K562 (cell line): ENCODE data around the gene OLIG2. TPM values are rescaled to one million over a fixed set of nuclear protein-coding genes. Genes with fewer than 3 reads are reported as not detected.

ENCODE experiments used
- ATAC-seq: fragments of 200-7000 bp; cut with Tn5 transposase; 3 replicates; pipeline ENCODE4 v1.9.1; 2020; ENCODE audit warnings: moderate library complexity
- BruUV-seq: library from RNA; stranded (reverse); fragments of 400-500 nt; replicated peaks from 2 replicates; lab custom pipeline; 2021; lab: Mats Ljungman, UMichigan
- CTCF ChIA-PET: fragments of 300-600 bp; formaldehyde crosslinking; extraction: SDS; loops from one replicate; lab custom pipeline; 2021; ENCODE audit warnings: low intra/inter-chr PET ratio; lab: Yijun Ruan, JAX
- POLR2A ChIA-PET: fragments of 300-600, 350-650 bp; sonication (Branson Sonifier 250); formaldehyde crosslinking; extraction: SDS; loops from one replicate; lab custom pipeline; 2021; ENCODE audit warnings: antibody characterized with exemption, inconsistent platforms; lab: Yijun Ruan, JAX
- DNase-seq, 4 experiments: peaks; one replicate each; pipeline versions ENCODE4 v3.0.0 to v3.0.0-alpha.2; 2011 to 2018; ENCODE audit warnings: low spot score in 3 of 4, mixed read lengths in 3 of 4; ENCODE audit errors: extremely low read depth in 1 of 4
- FAIRE-seq: peaks from 2 replicates; lab custom pipeline; 2011; peaks lifted over from hg19 to GRCh38; lab: Jason Lieb, UNC
- H2AFZ ChIP-seq: 2 replicates; pipeline ENCODE4 v1.6.0; 2011; ENCODE audit warnings: low read depth, low read length, control low read depth, inconsistent platforms
- H3K27ac ChIP-seq: fragments of 200-600 bp; 3 replicates; pipeline ENCODE4 v1.8.0; 2011; ENCODE audit warnings: low read depth, mild to moderate bottlenecking, control low read depth, inconsistent platforms, low read length, moderate library complexity, mixed read lengths; ENCODE audit errors: extremely low read depth
- H3K27me3 ChIP-seq, 2 experiments: fragments of 300-600 bp in 1 of 2; 2 replicates in 1 of 2; 3 replicates in 1 of 2; pipeline versions ENCODE4 v1.6.0 to v1.8.0; 2011; ENCODE audit warnings: inconsistent platforms in 2 of 2, low read length in 2 of 2, mild to moderate bottlenecking in 1 of 2, mixed read lengths in 1 of 2, moderate library complexity in 1 of 2; ENCODE audit not compliant: control insufficient read depth in 2 of 2, insufficient read depth in 2 of 2
- H3K36me3 ChIP-seq: fragments of 300-600 bp; 3 replicates; pipeline ENCODE4 v1.8.0; 2011; ENCODE audit warnings: mild to moderate bottlenecking, low read length, inconsistent platforms; ENCODE audit not compliant: control insufficient read depth, insufficient read depth
- H3K4me1 ChIP-seq, 2 experiments: fragments of 200-600 bp in 1 of 2; replicated peaks in 1 of 2; 2 replicates in 1 of 2; 3 replicates in 1 of 2; pipeline versions ENCODE4 v1.5.1 to v1.8.0; 2011; ENCODE audit warnings: inconsistent platforms in 2 of 2, low read length in 2 of 2, mild to moderate bottlenecking in 1 of 2, mixed read lengths in 1 of 2, moderate library complexity in 1 of 2; ENCODE audit not compliant: control insufficient read depth in 2 of 2, insufficient read depth in 2 of 2
- H3K4me2 ChIP-seq: 2 replicates; pipeline ENCODE4 v1.6.1; 2011; ENCODE audit warnings: low read length, control low read depth, inconsistent platforms, mixed read lengths; ENCODE audit not compliant: insufficient read depth
- H3K4me3 ChIP-seq: fragments of 200-600 bp; sonication (generic), shearing (Covaris generic); 2 replicates; pipeline ENCODE4 v1.5.1; 2016; ENCODE audit warnings: control low read depth, inconsistent platforms
- H3K79me2 ChIP-seq: fragments of 200-600 bp; 3 replicates; pipeline ENCODE4 v1.8.0; 2011; ENCODE audit warnings: low read length, inconsistent platforms; ENCODE audit not compliant: control insufficient read depth, insufficient read depth
- H3K9ac ChIP-seq, 2 experiments: 2 replicates each; pipeline versions ENCODE4 v1.6.0 to v1.6.1; 2011; ENCODE audit warnings: low read depth in 2 of 2, low read length in 2 of 2, control low read depth in 1 of 2, inconsistent platforms in 1 of 2, mild to moderate bottlenecking in 1 of 2, mixed read lengths in 1 of 2; ENCODE audit not compliant: insufficient read depth in 1 of 2
- H3K9me1 ChIP-seq: one replicate; pipeline ENCODE4 v1.6.0; 2011; ENCODE audit warnings: inconsistent platforms, mild to moderate bottlenecking, low read length, moderate library complexity; ENCODE audit not compliant: control insufficient read depth, insufficient read depth
- H3K9me3 ChIP-seq: replicated peaks from 2 replicates; pipeline ENCODE4 v1.5.1; 2011; ENCODE audit warnings: low read depth, low read length, inconsistent platforms; ENCODE audit not compliant: control insufficient read depth, insufficient read depth
- H4K20me1 ChIP-seq: replicated peaks from 2 replicates; pipeline ENCODE4 v1.6.1; 2011; ENCODE audit warnings: low read length, inconsistent platforms, mixed read lengths; ENCODE audit not compliant: control insufficient read depth, insufficient read depth
- CAMTA2 ChIP-seq: fragments of 250-450 bp; sonication (Bioruptor Pico); conservative IDR thresholded peaks from 2 replicates; pipeline ENCODE4 v1.5.1; 2022
- CEBPG ChIP-seq, 3 experiments: fragments of 200-800 bp in 1 of 3; sonication (Bioruptor generic) in 1 of 3; sonication (generic) in 1 of 3; formaldehyde crosslinking in 1 of 3; IDR thresholded peaks in 2 of 3; conservative IDR thresholded peaks in 1 of 3; 2 replicates each; pipeline versions ENCODE4 v1.6.1 to v1.8.0; 2016 to 2022; ENCODE audit warnings: missing compliant biosample characterization in 2 of 3, missing genetic modification characterization in 2 of 3, mild to moderate bottlenecking in 1 of 3, missing genetic modification reagents in 1 of 3
- MEF2A ChIP-seq: IDR thresholded peaks from 2 replicates; pipeline ENCODE4 v1.6.1; 2011; ENCODE audit warnings: low read depth, mild to moderate bottlenecking, low read length, moderate library complexity; ENCODE audit not compliant: control insufficient read depth
- NBN ChIP-seq: fragments of 450-650 bp; IDR thresholded peaks from 2 replicates; pipeline ENCODE4 v1.6.1; 2016; ENCODE audit warnings: low read depth, mild to moderate bottlenecking
- RAD21 ChIP-seq, 2 experiments: fragments of 250-450 bp in 1 of 2; fragments of 450-650 bp in 1 of 2; sonication (Bioruptor Pico) in 1 of 2; formaldehyde crosslinking in 1 of 2; IDR thresholded peaks in 1 of 2; conservative IDR thresholded peaks in 1 of 2; 2 replicates each; pipeline versions ENCODE4 v1.4.0 to v1.8.0; 2020 to 2022; ENCODE audit warnings: mild to moderate bottlenecking in 2 of 2, moderate library complexity in 1 of 2
- RBM22 ChIP-seq: fragments of 200-400 bp; formaldehyde crosslinking; IDR thresholded peaks from 2 replicates; pipeline ENCODE4 v1.6.1; 2018; ENCODE audit warnings: low read length, low read depth; ENCODE audit not compliant: poor library complexity, severe bottlenecking
- SMARCB1 ChIP-seq: IDR thresholded peaks from 2 replicates; pipeline ENCODE4 v1.6.1; 2011; ENCODE audit warnings: improper control_type of control experiment, low read depth; ENCODE audit not compliant: insufficient read length
- SRSF1 ChIP-seq: fragments of 200-400 bp; formaldehyde crosslinking; IDR thresholded peaks from 2 replicates; pipeline ENCODE4 v1.6.1; 2017; ENCODE audit warnings: mild to moderate bottlenecking, low read depth, low read length, moderate library complexity
- TEAD1 ChIP-seq, 2 experiments: fragments of 450-650 bp in 1 of 2; sonication (generic) in 1 of 2; formaldehyde crosslinking; IDR thresholded peaks; 2 replicates each; pipeline versions ENCODE4 v1.4.0 to v1.8.0; 2020 to 2022; ENCODE audit warnings: mild to moderate bottlenecking in 2 of 2, missing genetic modification reagents in 1 of 2
- ZC3H11A ChIP-seq: IDR thresholded peaks from 2 replicates; pipeline ENCODE4 v1.6.1; 2012; ENCODE audit warnings: low read depth, low read length, improper control_type of control experiment
- ZNF551 ChIP-seq: fragments of 250-450 bp; sonication (Bioruptor Pico); IDR thresholded peaks from 2 replicates; pipeline ENCODE4 v1.5.0; 2021; ENCODE audit warnings: mild to moderate bottlenecking, moderate library complexity
- ZNF695 ChIP-seq: fragments of 450-650 bp; formaldehyde crosslinking; IDR thresholded peaks from 2 replicates; pipeline ENCODE4 v1.4.0; 2020; ENCODE audit warnings: mild to moderate bottlenecking, moderate library complexity
- ZNF707 ChIP-seq: fragments of 250-450 bp; sonication (Bioruptor Pico); conservative IDR thresholded peaks from 2 replicates; pipeline ENCODE4 v1.8.0; 2022; ENCODE audit warnings: inconsistent platforms, mild to moderate bottlenecking, moderate library complexity
- ZNF764 ChIP-seq: fragments of 250-450 bp; sonication (Bioruptor Pico); IDR thresholded peaks from 2 replicates; pipeline ENCODE4 v1.4.0; 2020; ENCODE audit warnings: low read depth, mild to moderate bottlenecking, moderate library complexity
- ZSCAN32 ChIP-seq: fragments of 450-650 bp; formaldehyde crosslinking; IDR thresholded peaks from 2 replicates; pipeline ENCODE4 v1.4.0; 2020; ENCODE audit warnings: mild to moderate bottlenecking, moderate library complexity
- WGBS: fragments of 100-300 bp; shearing (Covaris generic); methylation state at CpG from one replicate; pipeline ENCODE4 v1.1.6; 2016; ENCODE audit warnings: low coverage, mixed read lengths; ENCODE audit not compliant: insufficient coverage; ENCODE audit errors: missing lambda C conversion rate; 5-methylcytosine and 5-hydroxymethylcytosine counted together
- in situ Hi-C: fragments of 300-500 bp; cut with MboI; formaldehyde crosslinking; loops from 4 replicates; pipeline ENCODE4 v1.15.0; 2018; ENCODE audit warnings: inconsistent platforms, mixed read lengths
- intact Hi-C: fragments of 100-400 bp; cut with micrococcal nuclease; formaldehyde crosslinking; loops from 2 replicates; pipeline ENCODE4 v1.14.2; 2022
- polyA plus RNA-seq, 8 experiments: library from polyadenylated mRNA; depleted of rRNA in 4 of 8; stranded (reverse) in 5 of 8; unstranded in 3 of 8; fragments of >200 nt; fragmentation: Nextera tagmentation in 2 of 8; fragmentation: Illumina TruSeq in 1 of 8; extraction: Ambion mirVana in 2 of 8; extraction: Trizol in 1 of 8; gene quantifications; 2 replicates each; pipeline versions ENCODE4 v1.2.1 to v1.2.3, GENCODE V29; 2011 to 2014; ENCODE audit warnings: inconsistent platforms in 1 of 8, missing spikeins in 1 of 8
- total RNA-seq, 7 experiments: library from RNA; depleted of rRNA in 6 of 7; stranded (reverse); fragments of >200 nt in 6 of 7; fragmentation: Illumina TruSeq in 2 of 7; extraction: Trizol in 2 of 7; gene quantifications; 2 replicates each; pipeline versions ENCODE4 v1.2.1 to v1.2.3, GENCODE V29; 2011 to 2021; ENCODE audit warnings: low replicate concordance in 1 of 7

Gene OLIG2
- total and polyA plus RNA-seq, 9 of the 15 experiments (the other 6 are each of a cell fraction or from before 2014, with no cell fraction given) = not detected

- TF ChIP-seq MEF2A (no peak), NBN (no peak), RBM22 (no peak), ZC3H11A (no peak), ZNF695 (no peak), SRSF1 (no peak), ZNF764 (no peak), TEAD1 (CRISPR knock-in tag; IDR thresholded peaks at IDR 0.05) (no peak), SMARCB1 (no peak), CEBPG (CRISPR knock-in tag; IDR thresholded peaks at IDR 0.05) (no peak), CEBPG (tag; conservative IDR thresholded peaks at IDR 0.05 in 1 of 2, IDR thresholded peaks at IDR 0.05 in 1 of 2) (no peak), RAD21 (CRISPR knock-in tag; conservative IDR thresholded peaks at IDR 0.05 in 1 of 2, IDR thresholded peaks at IDR 0.05 in 1 of 2) (no peak), ZSCAN32 (CRISPR knock-in tag) (no peak), ZNF551 (CRISPR knock-in tag) (no peak), CAMTA2 (no peak), ZNF707 (CRISPR knock-in tag) (no peak)
- TF ChIP-seq, all 486 proteins: peak for 0
- peaks cover 54 to 73% of the 10 kb centered on the region in 2 experiments for H3K27me3 ChIP-seq
- CTCF ChIA-PET = no interaction called here
- H3K9me1 ChIP-seq = no peaks in the 10 kb centered on the region
- H3K9ac ChIP-seq = no peak overlapping the region
- ATAC-seq (no peak), DNase-seq (no peak), FAIRE-seq (no peak)
- H3K79me2 ChIP-seq = no peaks in the 10 kb centered on the region
- H2AFZ ChIP-seq = no peak overlapping the region
- WGBS = 7% methylated on average over 10 of the region's 11 CpGs
- no TSS peak for BruUV-seq
- no peak overlapping the region for H3K27ac ChIP-seq
- intact Hi-C loops = no loop called here
- no peaks in the 10 kb centered on the region; the same call in 1 of the 2 replicates for H4K20me1 ChIP-seq
- POLR2A ChIA-PET = interaction anchor here (0.5 to 0.6 kb wide), 2 partner anchors 10 to 1309 kb away, joined by 3 to 4 read pairs; no protein-coding TSS in a partner anchor
- H3K4me3 ChIP-seq = no peak overlapping the region
- H3K4me1 ChIP-seq = peaks cover 0 to 19% of the 10 kb centered on the region in 2 experiments; a peak in 1 of 5 replicates
- no peaks in the 10 kb centered on the region for H3K36me3 ChIP-seq
- H3K9me3 ChIP-seq = no peaks in the 10 kb centered on the region
- no peak overlapping the region for H3K4me2 ChIP-seq
- in situ Hi-C loops = no loop called here
Measured at GRCh38 chr21:33021150-33021549, 4.6 kb upstream of the OLIG2 start.
